Measurements from ENCODE around the gene NUDC. TPM values are rescaled to one million over a fixed set of nuclear protein-coding genes. Genes with fewer than 3 reads are reported as not detected.
A peak's percentile ranks its signal among the peaks of the same experiment; 100 is the strongest.
"Not testable (repeated sequence)": the region's sequence is repeated elsewhere in the genome, so short reads cannot be mapped to it uniquely, and the experiment has no call there.

Gene NUDC
- total RNA-seq, 1 donor from 2014 or later = 72.5 TPM

DNA sequence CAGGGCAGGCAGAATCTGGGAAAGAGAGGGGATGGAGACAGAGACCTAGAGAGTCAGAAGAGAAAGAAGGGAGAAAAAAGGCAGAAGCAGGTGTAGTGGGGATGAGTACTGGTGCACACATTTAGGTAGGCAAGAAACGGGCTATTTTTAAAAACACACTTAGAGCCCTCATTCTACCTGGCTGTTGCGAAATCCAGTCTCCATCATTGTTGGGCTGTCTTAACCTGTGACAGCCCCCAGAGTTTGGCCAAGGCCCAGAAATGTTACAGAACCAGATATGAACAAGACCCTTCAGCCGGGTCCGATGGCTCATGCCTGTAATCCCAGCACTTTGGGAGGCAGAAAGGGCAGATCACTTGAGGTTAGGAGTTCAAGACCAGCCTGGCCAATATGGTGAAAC lies 51.3 kb downstream of the NUDC start:
- intact Hi-C loops (cut with DNase I) = no loop called here
- no peak for DNase-seq (ENCODE audit: missing footprints)
- ATAC-seq = no peak

DNA sequence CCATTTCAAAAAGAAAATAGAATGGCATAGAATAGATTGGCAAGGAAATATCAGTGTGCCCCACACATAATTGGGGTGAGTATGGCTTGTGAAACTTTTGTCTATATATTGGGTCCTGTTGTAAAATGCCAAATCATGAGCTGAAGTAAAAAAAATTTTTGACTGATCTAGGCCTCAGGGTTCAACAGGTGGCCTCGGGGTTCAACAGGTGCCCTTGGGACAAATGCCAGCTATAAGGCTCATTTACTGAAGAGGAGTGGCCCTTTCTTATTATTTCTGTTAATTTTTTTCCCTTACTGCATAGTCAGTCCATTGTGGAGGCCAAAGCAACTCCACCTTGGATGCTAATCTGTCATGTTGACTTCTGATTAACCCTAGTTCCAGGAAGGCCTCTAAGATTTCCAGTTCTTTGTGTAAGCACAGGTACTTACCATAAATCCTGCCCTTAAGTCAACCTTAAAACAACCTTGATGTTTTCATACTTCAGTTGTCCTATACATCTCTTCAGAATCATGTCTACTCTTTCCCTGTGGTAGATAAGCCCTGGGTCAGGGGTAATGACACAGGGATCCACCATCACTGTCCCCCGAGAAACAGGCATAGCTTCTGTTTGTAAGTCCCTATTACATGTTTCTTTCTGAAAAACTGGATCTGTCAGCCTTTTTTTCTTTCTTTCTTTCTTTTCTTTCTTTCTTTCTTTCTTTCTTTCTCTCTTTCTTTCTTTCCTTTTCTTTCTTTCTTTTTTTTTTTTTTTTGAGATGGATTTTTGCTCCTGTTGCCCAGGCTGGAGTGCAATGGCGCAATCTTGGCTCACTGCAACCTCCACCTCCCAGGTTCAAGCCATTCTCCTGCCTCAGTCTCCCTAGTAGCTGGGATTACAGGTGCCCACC lies 55.3 kb downstream of the NUDC start:
- intact Hi-C loops (cut with DNase I) = no loop called here
- DNase-seq (ENCODE audit: missing footprints) = no peak
- no peak for ATAC-seq

DNA sequence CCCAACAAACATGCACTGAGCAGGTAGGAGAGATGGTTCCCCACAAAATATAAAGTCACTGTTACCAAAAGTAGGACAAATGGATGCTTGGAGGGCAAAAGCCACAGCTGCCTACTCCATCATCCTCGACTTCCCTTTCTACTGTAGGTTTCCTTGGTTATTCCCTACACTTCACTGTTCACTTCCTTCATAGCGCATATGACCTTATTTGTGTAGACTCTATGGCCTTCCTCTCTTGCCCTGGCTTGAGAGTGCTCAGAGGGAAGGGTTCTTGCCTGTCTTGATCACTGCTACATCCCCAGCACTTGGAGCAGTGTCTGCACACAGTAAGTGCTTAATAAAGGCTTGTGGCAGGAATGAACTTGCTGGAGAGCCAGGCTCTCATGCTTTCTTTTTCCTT lies 57.4 kb downstream of the NUDC start:
- ATAC-seq = no peak
- intact Hi-C loops (cut with DNase I) = no loop called here

DNA sequence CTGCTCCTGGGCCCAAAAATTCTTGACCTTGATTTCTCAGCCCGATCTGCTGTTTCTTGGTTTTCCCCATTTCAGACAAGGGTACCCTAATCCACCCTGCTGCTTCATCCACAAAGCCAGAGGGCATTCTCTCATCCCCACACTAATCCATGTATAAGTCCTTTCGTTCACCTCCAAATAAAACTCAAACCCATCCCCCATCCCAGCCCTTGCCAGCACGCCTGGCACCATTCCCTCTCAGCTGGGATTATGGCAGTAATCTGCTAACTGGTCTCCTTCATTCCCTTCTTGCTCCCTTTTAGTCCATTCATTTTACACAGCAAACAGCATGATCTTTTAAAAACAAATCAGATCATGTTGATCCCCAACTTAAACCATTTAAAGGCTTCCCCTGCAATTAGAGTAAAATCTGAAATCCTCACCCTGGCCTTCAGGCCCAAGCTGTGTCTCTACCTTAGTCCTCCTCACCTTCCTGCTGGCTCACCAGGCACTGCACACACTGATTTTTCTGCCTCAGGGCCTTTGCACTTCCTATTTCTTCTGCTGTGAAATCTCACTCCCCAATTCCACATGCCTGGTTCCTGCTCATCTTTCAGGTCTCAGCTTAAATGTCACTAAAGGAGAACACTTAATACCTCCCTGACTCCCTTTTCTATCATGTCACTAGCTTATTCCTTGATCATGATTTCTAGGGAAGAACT lies 59.8 kb downstream of the NUDC start:
- intact Hi-C loops (cut with DNase I) = no loop called here
- no peak for ATAC-seq
- no peak for DNase-seq (ENCODE audit: missing footprints)

More for the DNA sequence above, 57.4 kb downstream of the NUDC start:
- DNase-seq (ENCODE audit: missing footprints) = no peak

DNA sequence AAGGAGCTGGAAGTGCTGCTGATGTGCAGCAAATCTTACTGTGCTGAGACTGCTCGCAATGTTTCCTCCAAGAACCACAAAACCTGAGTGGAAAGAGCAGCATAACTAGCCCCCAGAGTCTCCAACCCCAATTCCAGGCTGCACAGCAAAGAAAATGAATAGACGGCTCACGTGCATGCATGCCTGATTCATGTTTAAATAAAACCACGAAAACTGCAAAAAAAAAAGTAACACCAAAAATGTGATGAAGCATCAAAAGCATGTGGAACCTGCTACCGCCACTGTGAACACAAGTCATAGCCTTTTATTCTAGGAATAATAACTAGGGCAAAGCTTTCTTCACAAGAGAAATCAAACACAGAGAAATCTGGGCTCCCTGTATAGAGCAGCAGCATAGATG lies 62.3 kb downstream of the NUDC start:
- DNase-seq (ENCODE audit: missing footprints) (no peak), ATAC-seq (no peak)
- intact Hi-C loops (cut with DNase I) = no loop called here

DNA sequence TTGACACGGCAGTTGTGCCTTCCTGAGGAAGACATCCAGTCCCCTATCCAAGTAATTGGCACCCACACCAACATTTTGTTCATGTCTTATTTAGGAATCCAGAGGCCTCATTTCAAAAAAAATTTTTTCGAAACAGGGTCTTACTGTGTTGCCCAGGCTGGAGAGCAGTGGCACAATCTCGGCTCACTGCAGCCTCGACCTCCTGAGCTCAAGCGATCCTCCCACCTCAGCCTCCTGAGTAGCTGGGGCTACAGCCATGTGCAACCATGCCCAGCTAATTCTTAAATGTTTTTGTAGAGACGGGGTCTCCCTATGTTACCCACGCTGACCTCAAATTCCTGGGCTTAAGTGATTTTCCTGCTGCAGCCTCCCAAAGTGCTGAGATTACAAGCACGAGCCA lies 62.7 kb downstream of the NUDC start:
- intact Hi-C loops (cut with DNase I) = no loop called here
- ATAC-seq = no peak
- DNase-seq (ENCODE audit: missing footprints) = no peak

DNA sequence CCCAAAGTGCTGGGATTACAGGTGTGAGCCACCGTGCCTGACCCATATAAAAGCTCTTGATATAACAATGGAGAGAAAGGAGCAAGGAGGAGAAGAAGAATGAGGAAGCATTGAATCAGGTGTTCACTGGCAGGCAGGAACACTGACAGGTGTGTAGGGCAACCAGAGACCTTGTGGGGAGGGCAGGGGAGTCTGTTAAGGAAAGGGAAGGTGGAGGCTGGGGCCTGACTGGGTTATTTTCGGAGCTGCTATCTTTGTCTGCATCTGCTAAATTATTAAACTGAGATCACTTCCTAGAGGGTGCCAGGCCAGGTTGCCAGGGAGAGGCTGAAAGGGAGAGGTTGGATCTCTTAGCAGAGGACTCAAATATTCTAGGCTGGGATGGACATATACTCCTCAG lies 65.1 kb downstream of the NUDC start:
- intact Hi-C loops (cut with DNase I) = no loop called here
- DNase-seq (ENCODE audit: missing footprints) = no peak
- no peak for ATAC-seq

DNA sequence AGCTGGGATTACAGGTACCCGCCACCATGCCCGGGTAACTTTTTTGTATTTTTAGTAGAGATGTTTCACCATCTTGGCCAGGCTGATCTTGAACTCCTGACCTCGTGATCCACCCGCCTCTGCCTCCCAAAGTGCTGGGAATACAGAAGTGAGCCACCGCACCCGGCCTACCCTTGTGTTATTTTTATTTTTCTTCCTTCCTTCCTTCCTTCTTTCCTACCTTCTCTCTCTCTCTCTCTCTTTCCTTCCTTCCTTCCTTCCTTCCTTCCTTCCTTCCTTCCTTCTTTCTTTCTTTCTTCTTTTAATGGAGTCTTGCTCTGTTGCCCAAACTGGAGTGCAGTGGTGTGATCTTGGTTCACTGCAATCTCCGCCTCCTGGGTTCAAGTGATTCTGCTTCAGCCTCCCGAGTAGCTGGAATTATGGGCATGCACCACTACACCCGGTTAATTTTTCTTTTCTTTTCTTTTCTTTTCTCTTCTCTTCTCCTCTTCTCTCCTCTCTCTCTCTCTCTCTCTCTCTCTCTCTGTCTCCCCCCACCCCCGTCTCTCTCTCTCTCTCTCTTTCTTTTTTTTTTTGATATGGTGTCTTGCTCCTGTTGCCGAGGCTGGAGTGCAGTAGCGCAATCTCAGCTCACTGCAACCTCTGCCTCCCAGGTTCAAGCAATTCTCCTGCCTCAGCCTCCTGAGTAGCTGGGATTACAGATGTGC lies 68.0 kb downstream of the NUDC start:
- ATAC-seq; DNase-seq (ENCODE audit: missing footprints); intact Hi-C loops (cut with DNase I): not testable (repeated sequence)

DNA sequence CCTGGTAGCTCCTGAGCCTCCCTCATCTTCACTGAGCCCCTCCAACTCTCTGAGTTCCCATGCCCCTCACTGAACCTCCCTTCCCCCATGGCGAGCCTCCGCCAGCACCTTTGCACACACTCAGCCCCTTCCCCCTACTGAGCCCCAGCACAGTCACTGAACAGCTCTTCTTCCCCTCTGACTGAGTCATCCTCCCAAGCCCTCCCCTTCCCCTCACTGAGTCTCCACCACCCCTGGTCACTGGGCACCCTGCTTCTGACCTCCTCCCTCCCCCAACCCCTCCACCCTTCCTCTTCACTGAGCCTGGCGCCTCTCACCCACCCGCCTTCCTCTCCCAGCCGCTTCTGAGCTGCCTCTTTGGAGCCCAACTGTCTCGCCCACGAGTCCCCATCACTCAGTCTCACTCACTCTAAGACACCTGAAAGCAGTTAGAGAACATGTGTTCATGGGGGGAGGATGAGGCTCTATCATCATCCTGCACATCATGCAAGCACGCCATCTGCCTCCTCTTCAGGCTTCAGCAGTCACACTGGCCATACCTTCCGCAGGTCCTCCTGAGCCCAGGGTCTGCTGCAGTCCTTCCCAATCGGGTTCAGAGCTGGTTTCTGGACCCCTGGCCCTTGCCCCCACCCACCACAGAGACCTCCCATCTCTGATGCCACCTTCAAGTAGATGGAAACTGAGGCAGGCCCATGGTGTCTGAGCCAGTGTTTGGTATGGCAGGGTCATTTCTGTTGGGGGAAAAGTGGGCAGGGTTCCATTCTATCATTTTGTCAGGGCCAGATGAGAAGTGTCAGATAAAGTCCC lies 70.0 kb downstream of the NUDC start:
- intact Hi-C loops (cut with DNase I) = no loop called here
- ATAC-seq = no peak
- DNase-seq (ENCODE audit: missing footprints) = no peak

DNA sequence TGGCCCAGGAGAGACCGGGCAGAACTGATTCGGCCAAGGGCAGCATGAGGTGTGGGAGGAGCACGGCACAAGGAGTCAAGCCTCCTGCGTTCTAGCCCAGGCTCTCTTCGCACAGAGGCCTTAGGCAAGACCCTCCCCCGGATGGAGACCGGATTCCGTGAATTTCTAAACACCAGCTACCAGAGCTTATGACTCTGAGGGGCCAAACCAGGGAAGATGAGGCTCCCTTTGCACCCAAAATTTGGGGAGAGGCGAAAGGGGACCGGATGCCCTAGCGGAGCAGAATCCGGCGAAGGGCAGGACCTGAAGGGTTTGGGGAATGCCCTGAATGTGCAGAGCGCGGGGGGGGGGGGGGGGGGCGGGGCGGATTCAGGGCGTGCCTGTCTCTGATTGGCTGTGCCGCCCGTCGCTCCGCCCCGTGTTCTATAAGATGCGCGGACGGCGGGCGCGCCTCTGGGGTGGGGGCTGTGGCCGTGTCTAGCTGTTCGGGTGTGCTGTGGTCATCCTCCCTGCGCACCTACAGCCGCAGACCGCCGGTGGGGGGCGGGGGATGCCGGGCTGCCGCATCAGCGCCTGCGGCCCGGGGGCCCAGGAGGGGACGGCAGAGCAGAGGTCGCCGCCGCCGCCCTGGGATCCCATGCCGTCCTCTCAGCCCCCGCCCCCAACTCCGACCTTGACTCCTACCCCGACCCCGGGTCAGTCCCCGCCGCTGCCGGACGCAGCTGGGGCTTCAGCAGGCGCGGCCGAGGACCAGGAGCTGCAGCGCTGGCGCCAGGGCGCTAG lies 71.9 kb downstream of the NUDC start, which contains the start of gene TRNP1:
TSS of gene TRNP1 (plus strand) at position 456 of the 783 bp plus-strand sequence. CDS start at position 551, 95 bp downstream.
- intact Hi-C loops (cut with DNase I) = no loop called here
- DNase-seq (ENCODE audit: missing footprints) = peak; percentile 92
- ATAC-seq = peak; percentile 66

DNA sequence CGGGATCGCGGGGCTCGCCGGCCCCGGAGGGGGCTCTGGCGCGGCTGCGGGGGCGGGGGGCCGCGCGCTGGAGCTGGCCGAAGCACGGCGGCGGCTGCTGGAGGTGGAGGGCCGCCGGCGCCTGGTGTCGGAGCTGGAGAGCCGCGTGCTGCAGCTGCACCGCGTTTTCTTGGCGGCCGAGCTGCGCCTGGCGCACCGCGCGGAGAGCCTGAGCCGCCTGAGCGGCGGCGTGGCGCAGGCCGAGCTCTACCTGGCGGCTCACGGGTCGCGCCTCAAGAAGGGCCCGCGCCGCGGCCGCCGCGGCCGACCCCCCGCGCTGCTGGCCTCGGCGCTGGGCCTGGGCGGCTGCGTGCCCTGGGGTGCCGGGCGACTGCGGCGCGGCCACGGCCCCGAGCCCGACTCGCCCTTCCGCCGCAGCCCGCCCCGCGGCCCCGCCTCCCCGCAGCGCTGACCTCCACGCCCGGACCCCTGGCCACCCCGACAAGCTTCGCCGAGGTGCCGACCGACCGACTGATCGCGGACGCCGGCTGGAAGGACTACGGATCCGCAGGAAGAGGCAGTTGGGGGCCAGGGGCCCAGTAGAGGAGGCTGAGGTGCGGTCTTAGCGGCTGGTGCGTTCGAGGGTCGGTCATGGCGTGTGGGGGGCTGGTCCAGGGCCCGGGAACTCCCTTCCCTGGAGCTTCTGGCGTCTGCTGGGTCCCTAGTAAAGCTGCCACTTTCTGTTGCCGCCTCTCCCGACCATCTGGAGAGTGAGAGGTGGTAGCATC lies 72.7 kb downstream of the NUDC start:
- no peak for ATAC-seq
- intact Hi-C loops (cut with DNase I) = no loop called here
- DNase-seq (ENCODE audit: missing footprints) = no peak

DNA sequence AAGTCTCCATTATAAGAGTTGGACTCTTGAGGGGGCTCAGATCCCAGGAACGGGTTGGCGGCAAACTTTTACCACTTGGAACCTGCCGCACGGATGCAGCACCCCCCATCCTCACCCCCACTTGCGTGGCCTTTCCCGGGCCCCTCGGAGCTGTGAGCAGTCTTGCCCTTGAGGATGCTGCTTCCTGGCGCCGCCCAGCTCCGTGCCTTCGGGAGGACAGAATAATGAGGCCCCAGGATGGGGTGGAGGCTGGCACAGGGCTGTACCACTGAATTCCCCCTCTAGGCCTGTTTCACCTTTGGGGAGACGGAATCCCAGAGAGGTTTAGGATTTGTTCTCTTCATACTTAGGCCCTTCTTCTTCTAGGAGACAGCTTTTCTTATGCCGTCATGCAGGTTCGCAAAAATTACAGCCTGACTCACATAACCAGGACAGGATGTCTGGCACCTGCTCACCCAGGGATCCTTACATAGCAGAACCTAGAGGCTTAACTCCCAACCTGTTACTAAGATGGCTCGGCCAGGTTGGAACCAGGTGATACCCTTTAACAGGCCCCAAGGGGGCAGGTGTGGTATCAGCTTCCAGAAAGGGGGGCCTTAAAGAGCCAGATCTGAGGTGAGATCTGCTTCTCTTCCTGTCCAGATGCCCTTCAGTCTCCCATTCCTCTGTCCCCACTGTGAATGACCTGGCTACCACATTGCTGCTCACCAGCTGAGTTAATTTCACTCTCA lies 73.4 kb downstream of the NUDC start:
- ATAC-seq (no peak), DNase-seq (ENCODE audit: missing footprints) (no peak)
- intact Hi-C loops (cut with DNase I) = no loop called here

DNA sequence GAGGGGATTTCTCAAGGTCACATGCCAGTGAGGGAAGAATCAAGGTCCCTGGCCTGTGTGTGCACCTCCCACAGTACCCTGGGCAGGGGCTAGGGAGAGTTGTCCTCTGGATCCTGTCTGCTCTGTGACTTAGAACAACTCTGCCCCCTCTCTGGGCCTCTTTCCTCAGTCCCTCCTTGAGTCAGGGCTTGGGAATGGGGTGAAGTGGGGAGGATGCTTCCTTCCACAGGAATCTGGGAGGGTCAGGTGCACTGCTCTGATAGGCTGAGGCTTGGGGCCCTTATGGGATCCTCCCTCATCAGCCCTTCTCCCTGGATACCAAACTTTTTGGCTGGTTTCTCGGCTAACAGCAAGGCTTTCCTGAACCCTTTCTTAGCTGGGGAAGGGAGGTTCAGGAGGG lies 74.5 kb downstream of the NUDC start:
- intact Hi-C loops (cut with DNase I) = loop anchor here (2.0 kb wide), 1 partner anchor 49 kb away; no protein-coding TSS in a partner anchor
- ATAC-seq = no peak
- DNase-seq (ENCODE audit: missing footprints) = no peak

All from Right ventricle myocardium inferior (tissue), 1 donor.